ENCODE data around the gene STAT5B. TPM values are rescaled to one million over a fixed set of nuclear protein-coding genes. Genes with fewer than 3 reads are reported as not detected.
"Not testable (repeated sequence)": the region's sequence is repeated elsewhere in the genome, so short reads cannot be mapped to it uniquely, and the experiment has no call there.

The STAT5B gene
- polyA plus RNA-seq, 1 donor = 45.6 TPM

GRCh38 chr17:42305543-42306384 lies 29.6 kb upstream of the STAT5B start:
- no peak for DNase-seq

- not testable (repeated sequence) for DNase-seq
These were observed 28.8 kb upstream of the STAT5B start for GRCh38 chr17:42305031-42305330.

GRCh38 chr17:42304187-42305030 lies 28.2 kb upstream of the STAT5B start:
- no peak for DNase-seq

- no peak for DNase-seq
These were observed 27.5 kb upstream of the STAT5B start for GRCh38 chr17:42303694-42304093.

- no peak for DNase-seq
These were observed 24.8 kb upstream of the STAT5B start for GRCh38 chr17:42301022-42301421.

- not testable (repeated sequence) for DNase-seq
These were observed 23.7 kb upstream of the STAT5B start for GRCh38 chr17:42299913-42300312.

GRCh38 chr17:42299361-42299760 lies 23.2 kb upstream of the STAT5B start:
- not testable (repeated sequence) for DNase-seq

GRCh38 chr17:42297775-42298174 lies 21.6 kb upstream of the STAT5B start:
- DNase-seq = not testable (repeated sequence)

GRCh38 chr17:42296012-42296411 lies 19.8 kb upstream of the STAT5B start:
- no peak for DNase-seq

- no peak for DNase-seq
These were observed 18.5 kb upstream of the STAT5B start for GRCh38 chr17:42294469-42295398.

GRCh38 chr17:42291129-42291528 lies 14.9 kb upstream of the STAT5B start:
- DNase-seq = no peak

GRCh38 chr17:42290577-42290976 lies 14.4 kb upstream of the STAT5B start:
- DNase-seq = no peak

- DNase-seq = no peak
These were observed 13.5 kb upstream of the STAT5B start for GRCh38 chr17:42289611-42290181.

GRCh38 chr17:42288803-42289610 lies 12.8 kb upstream of the STAT5B start:
- no peak for DNase-seq

- DNase-seq = peak; percentile 91
These were observed 12.0 kb upstream of the STAT5B start, which contains the start of gene STAT5A for GRCh38 chr17:42287977-42288802. TSS of gene STAT5A (plus strand) at chr17:42288498. CDS start at chr17:42289412, 914 bp downstream.

- DNase-seq = peak; percentile 52
These were observed 11.2 kb upstream of the STAT5B start for GRCh38 chr17:42287305-42287976.

GRCh38 chr17:42286411-42287221 lies 10.4 kb upstream of the STAT5B start:
- no peak for DNase-seq

GRCh38 chr17:42285346-42286050 lies 9.3 kb upstream of the STAT5B start:
- DNase-seq = no peak

All from hindlimb muscle (tissue), 1 donor.